Fibroblast of pulmonary artery (primary cell): ENCODE results near the gene RIOX2.

Experiments used
- DNase-seq: peaks from one replicate; pipeline ENCODE4 v3.0.0-alpha.2; 2010; ENCODE audit warnings: low read depth
- H3K4me3 ChIP-seq: replicated peaks from 2 replicates; pipeline ENCODE4 v1.5.1; 2011; ENCODE audit warnings: low read depth, mild to moderate bottlenecking, control low read depth, low read length, moderate library complexity
- TF ChIP-seq, protein P1 (sequence below): IDR thresholded peaks from 2 replicates; pipeline ENCODE4 v1.5.1; 2011; ENCODE audit warnings: mild to moderate bottlenecking, control low read depth, low read length, inconsistent platforms; ENCODE audit errors: missing control alignments

RIOX2 gene

DNA sequence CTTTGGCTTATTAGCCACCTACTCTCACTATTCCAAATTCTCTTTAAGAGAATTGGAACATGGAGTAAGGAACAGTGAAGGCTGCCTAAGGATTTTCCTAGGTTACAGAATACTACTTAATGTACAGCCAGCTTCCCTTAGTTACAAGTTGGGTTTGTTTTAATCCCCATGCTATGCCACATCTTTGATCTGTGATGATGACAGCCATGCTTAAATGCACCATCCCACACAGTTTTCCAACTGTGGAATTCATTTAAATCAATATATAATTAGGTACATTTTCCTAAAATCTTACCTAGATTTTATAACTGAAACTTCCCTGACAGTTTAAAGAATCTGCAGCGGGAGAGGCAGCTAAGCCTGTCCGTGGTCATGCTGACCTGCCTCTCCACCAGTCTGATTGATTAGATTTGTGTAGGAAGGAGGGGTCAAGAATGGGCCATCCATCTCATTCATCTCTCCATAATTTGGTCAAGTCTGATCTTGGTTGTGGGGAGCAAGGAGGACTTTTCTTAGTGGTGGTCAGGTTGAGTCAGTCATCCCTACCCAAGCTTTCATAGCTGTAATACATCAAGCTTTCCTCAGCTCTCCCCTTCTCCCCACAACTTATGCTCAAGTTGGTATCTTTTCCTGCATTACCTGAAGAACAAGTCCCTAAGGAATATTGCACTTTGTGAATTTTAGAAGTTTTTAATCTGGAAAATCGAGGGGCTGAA lies 37.1 kb downstream of the RIOX2 start:
- TF ChIP-seq, protein P1, sequence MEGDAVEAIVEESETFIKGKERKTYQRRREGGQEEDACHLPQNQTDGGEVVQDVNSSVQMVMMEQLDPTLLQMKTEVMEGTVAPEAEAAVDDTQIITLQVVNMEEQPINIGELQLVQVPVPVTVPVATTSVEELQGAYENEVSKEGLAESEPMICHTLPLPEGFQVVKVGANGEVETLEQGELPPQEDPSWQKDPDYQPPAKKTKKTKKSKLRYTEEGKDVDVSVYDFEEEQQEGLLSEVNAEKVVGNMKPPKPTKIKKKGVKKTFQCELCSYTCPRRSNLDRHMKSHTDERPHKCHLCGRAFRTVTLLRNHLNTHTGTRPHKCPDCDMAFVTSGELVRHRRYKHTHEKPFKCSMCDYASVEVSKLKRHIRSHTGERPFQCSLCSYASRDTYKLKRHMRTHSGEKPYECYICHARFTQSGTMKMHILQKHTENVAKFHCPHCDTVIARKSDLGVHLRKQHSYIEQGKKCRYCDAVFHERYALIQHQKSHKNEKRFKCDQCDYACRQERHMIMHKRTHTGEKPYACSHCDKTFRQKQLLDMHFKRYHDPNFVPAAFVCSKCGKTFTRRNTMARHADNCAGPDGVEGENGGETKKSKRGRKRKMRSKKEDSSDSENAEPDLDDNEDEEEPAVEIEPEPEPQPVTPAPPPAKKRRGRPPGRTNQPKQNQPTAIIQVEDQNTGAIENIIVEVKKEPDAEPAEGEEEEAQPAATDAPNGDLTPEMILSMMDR, result no peak
- no peak for DNase-seq
- H3K4me3 ChIP-seq, result no peak overlapping the region

GRCh38 chr3:97932387-97932801 lies 39.8 kb downstream of the RIOX2 start:
- H3K4me3 ChIP-seq, result no peak overlapping the region
- DNase-seq, result peak; percentile 80
- TF ChIP-seq, protein P1, result no peak

DNA sequence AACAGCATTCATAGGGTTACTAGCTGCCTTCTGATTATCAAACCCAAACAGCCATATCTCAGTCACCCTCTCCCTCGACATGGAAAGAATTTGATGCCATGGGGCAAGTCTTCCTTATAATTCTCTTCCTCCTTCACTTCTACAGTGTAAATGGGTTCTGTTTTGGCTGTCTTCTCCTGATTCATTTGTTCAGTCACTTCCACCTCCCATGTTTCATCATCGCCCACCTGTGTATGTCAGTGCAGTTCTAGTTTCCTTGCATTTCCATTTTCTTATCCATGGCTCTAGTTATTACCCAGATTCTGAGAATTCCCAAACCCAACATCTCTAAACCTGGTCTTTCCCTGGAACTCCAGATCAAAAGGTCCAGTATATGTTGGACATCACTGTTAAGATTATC lies 41.0 kb downstream of the RIOX2 start:
- no peak for DNase-seq
- no peak overlapping the region for H3K4me3 ChIP-seq
- TF ChIP-seq, protein P1, result no peak

DNA sequence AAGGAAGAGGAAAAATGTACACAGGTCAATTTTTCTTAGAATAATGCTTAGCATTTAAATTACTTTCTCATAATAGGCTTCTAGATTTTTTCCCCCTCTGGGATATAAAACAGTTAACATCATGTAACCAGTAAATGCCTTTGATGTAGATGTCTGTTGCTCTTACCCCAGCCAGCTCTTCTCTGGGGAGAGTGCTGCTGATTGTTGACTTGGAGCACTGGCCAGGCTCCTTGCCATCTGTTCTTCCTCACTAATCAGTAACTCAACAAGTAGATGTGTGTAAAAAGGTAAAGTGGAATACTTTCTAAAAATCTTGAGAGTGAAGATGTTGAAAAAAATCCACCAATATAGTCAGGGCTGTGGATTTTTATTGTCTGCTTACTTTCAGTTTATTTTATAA lies 42.2 kb downstream of the RIOX2 start:
- TF ChIP-seq, protein P1, result no peak
- no peak for DNase-seq
- no peak overlapping the region for H3K4me3 ChIP-seq

DNA sequence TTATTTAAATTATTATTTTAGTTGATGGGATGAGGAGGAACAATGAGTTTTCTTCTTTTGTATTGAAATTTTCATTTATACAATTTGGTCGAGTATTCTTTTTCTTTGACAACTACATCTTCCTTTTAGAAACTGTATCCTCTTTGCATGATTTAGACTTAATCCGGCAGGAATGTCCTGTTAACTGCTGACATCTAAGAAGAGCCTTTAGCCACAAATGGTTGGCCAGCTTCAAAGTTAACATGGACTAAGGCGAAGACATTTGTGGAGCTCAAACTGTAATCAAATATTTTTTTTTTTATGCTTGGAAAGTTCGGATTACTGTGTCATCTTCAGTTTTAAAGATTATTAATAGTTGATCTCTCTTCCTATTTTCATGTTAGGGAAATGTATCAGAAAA lies 43.2 kb downstream of the RIOX2 start:
- DNase-seq, result no peak

DNA sequence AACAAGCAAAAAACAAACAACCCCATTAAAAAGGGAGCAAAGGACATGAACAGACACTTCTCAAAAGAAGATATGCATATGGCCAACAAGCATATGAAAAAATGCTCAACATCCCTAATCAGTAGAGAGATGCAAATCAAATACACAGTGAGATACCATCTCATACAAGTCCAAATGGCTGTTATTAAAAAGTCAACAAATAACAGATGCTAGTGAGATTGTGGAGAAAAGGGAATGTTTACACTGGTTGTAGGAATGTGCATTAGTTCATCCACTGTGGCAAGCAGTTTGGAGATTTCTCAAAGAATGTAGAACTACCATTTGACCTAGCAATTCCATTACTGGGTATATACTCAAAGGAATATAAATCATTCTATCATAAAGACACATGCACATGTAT lies 44.5 kb downstream of the RIOX2 start:
- no peak overlapping the region for H3K4me3 ChIP-seq
- TF ChIP-seq, protein P1, result no peak
- no peak for DNase-seq

More for the DNA sequence above, 43.2 kb downstream of the RIOX2 start:
- no peak overlapping the region for H3K4me3 ChIP-seq
- TF ChIP-seq, protein P1, result no peak

- TF ChIP-seq, protein P1, result no peak
- H3K4me3 ChIP-seq, result no peak overlapping the region
- peak; percentile 71 for DNase-seq
These were observed 54.3 kb downstream of the RIOX2 start for GRCh38 chr3:97917813-97918536.
